ENCODE results near the gene DTNA.

The DTNA gene

GRCh38 chr18:34740101-34740500, 30.0 kb downstream of the DTNA start:
- H3K4me3 ChIP-seq (ENCODE audit: low read length): no peak overlapping the region
- no peaks in the 10 kb centered on the region for H3K4me1 ChIP-seq (ENCODE audit: low read length)
- H3K9ac ChIP-seq (ENCODE audit: low read length): no peak overlapping the region
- H3K27ac ChIP-seq (ENCODE audit: low read length): no peak overlapping the region
- H3K79me2 ChIP-seq (ENCODE audit: low read length): no peaks in the 10 kb centered on the region
- H3K9me2 ChIP-seq (replicated peaks; ENCODE audit: insufficient read depth, low read length): no peaks in the 10 kb centered on the region
- no peak for DNase-seq
- H4K20me1 ChIP-seq (ENCODE audit: insufficient read depth, low read length): no peaks in the 10 kb centered on the region
- H3K36me3 ChIP-seq (replicated peaks; ENCODE audit: insufficient read depth, low read length): no peaks in the 10 kb centered on the region
- no peaks in the 10 kb centered on the region for H3F3A ChIP-seq (ENCODE audit: insufficient read depth, low read length)
- H2AFZ ChIP-seq (ENCODE audit: low read length): no peak overlapping the region
- TF ChIP-seq CTCF (IDR thresholded peaks at IDR 0.05; ENCODE audit: low read length) (no peak), EZH2 (optimal IDR thresholded peaks at IDR 0.05; ENCODE audit: low read depth, low read length) (no peak), EZH2phosphoT487 (IDR thresholded peaks at IDR 0.05; ENCODE audit: low read length) (no peak)
- no peaks in the 10 kb centered on the region for H3K9me3 ChIP-seq (replicated peaks; ENCODE audit: insufficient read depth, low read length)
- H3K27me3 ChIP-seq (replicated peaks; ENCODE audit: insufficient read depth, low read length): no peaks in the 10 kb centered on the region
- H3K4me2 ChIP-seq (ENCODE audit: low read depth, low read length): no peak overlapping the region

GRCh38 chr18:34740724-34741123, 30.6 kb downstream of the DTNA start:
- H3F3A ChIP-seq (ENCODE audit: insufficient read depth, low read length): no peaks in the 10 kb centered on the region
- no peaks in the 10 kb centered on the region for H3K4me1 ChIP-seq (ENCODE audit: low read length)
- H3K9me3 ChIP-seq (replicated peaks; ENCODE audit: insufficient read depth, low read length): no peaks in the 10 kb centered on the region
- H3K27me3 ChIP-seq (replicated peaks; ENCODE audit: insufficient read depth, low read length): no peaks in the 10 kb centered on the region
- no peak overlapping the region for H3K27ac ChIP-seq (ENCODE audit: low read length)
- no peak for TF ChIP-seq EZH2 (optimal IDR thresholded peaks at IDR 0.05; ENCODE audit: low read depth, low read length)
- no peaks in the 10 kb centered on the region for H3K9me2 ChIP-seq (replicated peaks; ENCODE audit: insufficient read depth, low read length)
- H3K79me2 ChIP-seq (ENCODE audit: low read length): no peaks in the 10 kb centered on the region
- no peak overlapping the region for H3K4me2 ChIP-seq (ENCODE audit: low read depth, low read length)
- no peak overlapping the region for H2AFZ ChIP-seq (ENCODE audit: low read length)
- no peak for DNase-seq
- H3K4me3 ChIP-seq (ENCODE audit: low read length): no peak overlapping the region
- no peaks in the 10 kb centered on the region for H3K36me3 ChIP-seq (replicated peaks; ENCODE audit: insufficient read depth, low read length)
- no peak overlapping the region for H3K9ac ChIP-seq (ENCODE audit: low read length)
- H4K20me1 ChIP-seq (ENCODE audit: insufficient read depth, low read length): no peaks in the 10 kb centered on the region

- Histone ChIP-seq H3K4me1 (ENCODE audit: low read length) (no peaks in the 10 kb centered on the region), H3F3A (ENCODE audit: insufficient read depth, low read length) (no peaks in the 10 kb centered on the region), H3K4me2 (ENCODE audit: low read depth, low read length) (no peak overlapping the region), H3K79me2 (ENCODE audit: low read length) (no peaks in the 10 kb centered on the region), H3K9me3 (replicated peaks; ENCODE audit: insufficient read depth, low read length) (no peaks in the 10 kb centered on the region), H2AFZ (ENCODE audit: low read length) (no peak overlapping the region), H3K36me3 (replicated peaks; ENCODE audit: insufficient read depth, low read length) (no peaks in the 10 kb centered on the region), H3K27ac (ENCODE audit: low read length) (no peak overlapping the region), H3K27me3 (replicated peaks; ENCODE audit: insufficient read depth, low read length) (no peaks in the 10 kb centered on the region), H4K20me1 (ENCODE audit: insufficient read depth, low read length) (no peaks in the 10 kb centered on the region), H3K4me3 (ENCODE audit: low read length) (no peak overlapping the region), H3K9me2 (replicated peaks; ENCODE audit: insufficient read depth, low read length) (no peaks in the 10 kb centered on the region), H3K9ac (ENCODE audit: low read length) (no peak overlapping the region)
- no peak for DNase-seq
- TF ChIP-seq EZH2phosphoT487 (IDR thresholded peaks at IDR 0.05; ENCODE audit: low read length) (no peak), CTCF (IDR thresholded peaks at IDR 0.05; ENCODE audit: low read length) (no peak)
Measured at GRCh38 chr18:34741401-34741800, 31.3 kb downstream of the DTNA start.

- no peaks in the 10 kb centered on the region for H4K20me1 ChIP-seq (ENCODE audit: insufficient read depth, low read length)
Measured at GRCh38 chr18:34742891-34743341, 32.8 kb downstream of the DTNA start.

More at GRCh38 chr18:34742891-34743341, 32.8 kb downstream of the DTNA start:
- no peak for DNase-seq
- Histone ChIP-seq H3K4me2 (ENCODE audit: low read depth, low read length) (no peak overlapping the region), H2AFZ (ENCODE audit: low read length) (no peak overlapping the region), H3K79me2 (ENCODE audit: low read length) (no peaks in the 10 kb centered on the region), H3F3A (ENCODE audit: insufficient read depth, low read length) (no peaks in the 10 kb centered on the region), H3K9ac (ENCODE audit: low read length) (no peak overlapping the region), H3K4me1 (ENCODE audit: low read length) (no peaks in the 10 kb centered on the region), H3K27ac (ENCODE audit: low read length) (no peak overlapping the region), H3K27me3 (replicated peaks; ENCODE audit: insufficient read depth, low read length) (no peaks in the 10 kb centered on the region), H3K9me3 (replicated peaks; ENCODE audit: insufficient read depth, low read length) (no peaks in the 10 kb centered on the region), H3K36me3 (replicated peaks; ENCODE audit: insufficient read depth, low read length) (no peaks in the 10 kb centered on the region), H3K9me2 (replicated peaks; ENCODE audit: insufficient read depth, low read length) (no peaks in the 10 kb centered on the region), H3K4me3 (ENCODE audit: low read length) (no peak overlapping the region)
- TF ChIP-seq EZH2phosphoT487 (IDR thresholded peaks at IDR 0.05; ENCODE audit: low read length): no peak
- TF ChIP-seq CTCF (IDR thresholded peaks at IDR 0.05; ENCODE audit: low read length): no peak
- no peak for TF ChIP-seq EZH2 (optimal IDR thresholded peaks at IDR 0.05; ENCODE audit: low read depth, low read length)

Measured in MM.1S (cell line).